WTC11 (cell line): ENCODE results near the gene PAM16. TPM values are rescaled to one million over a fixed set of nuclear protein-coding genes. Genes with fewer than 3 reads are reported as not detected.
A peak's percentile ranks its signal among the peaks of the same experiment; 100 is the strongest.

ENCODE experiments used
- ATAC-seq: fragments of 200-7000 bp; cut with Tn5 transposase; 2 replicates; pipeline ENCODE4 v1.10.0; 2021; ENCODE audit warnings: mild to moderate bottlenecking, moderate library complexity
- CTCF ChIA-PET: fragments of 300-600 bp; sonication (Branson Sonifier 250); formaldehyde crosslinking; loops from one replicate; lab custom pipeline; 2021; ENCODE audit warnings: antibody characterized with exemption; lab: Charles Lee
- POLR2A ChIA-PET: fragments of 350-600 bp; sonication (Branson Sonifier 250); formaldehyde crosslinking; loops from one replicate; lab custom pipeline; 2021; ENCODE audit warnings: antibody characterized with exemption; lab: Charles Lee
- DNase-seq: peaks from one replicate; pipeline ENCODE4 v3.0.0; 2021; ENCODE audit warnings: low spot score
- H3K27ac Mint-ChIP-seq: 2 replicates; pipeline ENCODE4 v1.8.0; 2021; ENCODE audit warnings: mixed read lengths
- H3K27me3 Mint-ChIP-seq: 2 replicates; pipeline ENCODE4 v1.8.0; 2021; ENCODE audit warnings: low read depth, mild to moderate bottlenecking, moderate library complexity, mixed read lengths
- H3K36me3 Mint-ChIP-seq: 2 replicates; pipeline ENCODE4 v1.8.0; 2021; ENCODE audit warnings: mixed read lengths
- H3K4me1 Mint-ChIP-seq: 2 replicates; pipeline ENCODE4 v1.8.0; 2022; ENCODE audit warnings: mixed read lengths
- H3K4me3 Mint-ChIP-seq: 2 replicates; pipeline ENCODE4 v1.8.0; 2021; ENCODE audit warnings: mild to moderate bottlenecking, moderate library complexity, mixed read lengths
- H3K9me3 Mint-ChIP-seq: 2 replicates; pipeline ENCODE4 v1.8.0; 2021; ENCODE audit warnings: mixed read lengths
- ATF2 ChIP-seq: sonication (generic); formaldehyde crosslinking; IDR thresholded peaks from 2 replicates; pipeline ENCODE4 v1.8.1; 2022; ENCODE audit warnings: low read depth, missing genetic modification reagents, borderline replicate concordance
- CBFB ChIP-seq: sonication (generic); formaldehyde crosslinking; IDR thresholded peaks from 2 replicates; pipeline ENCODE4 v1.8.1; 2022; ENCODE audit warnings: mild to moderate bottlenecking, low read depth, missing genetic modification reagents
- E2F4 ChIP-seq: sonication (generic); formaldehyde crosslinking; IDR thresholded peaks from 2 replicates; pipeline ENCODE4 v1.8.1; 2022; ENCODE audit warnings: low read depth, mild to moderate bottlenecking, moderate library complexity, missing genetic modification reagents, borderline replicate concordance
- ERG ChIP-seq: fragments of 250-450 bp; sonication (Bioruptor Pico); IDR thresholded peaks from 2 replicates; pipeline ENCODE4 v1.8.0; 2021; ENCODE audit warnings: mild to moderate bottlenecking
- FOXP1 ChIP-seq: sonication (generic); formaldehyde crosslinking; IDR thresholded peaks from 2 replicates; pipeline ENCODE4 v1.8.0; 2022; ENCODE audit warnings: missing genetic modification reagents, mild to moderate bottlenecking, moderate library complexity, borderline replicate concordance
- FOXP4 ChIP-seq: sonication (generic); formaldehyde crosslinking; IDR thresholded peaks from 2 replicates; pipeline ENCODE4 v1.8.0; 2022; ENCODE audit warnings: mild to moderate bottlenecking, missing genetic modification reagents
- IRF1 ChIP-seq: sonication (generic); formaldehyde crosslinking; IDR thresholded peaks from 2 replicates; pipeline ENCODE4 v1.8.0; 2023; ENCODE audit warnings: missing genetic modification reagents
- NR1H2 ChIP-seq: sonication (generic); formaldehyde crosslinking; IDR thresholded peaks from 2 replicates; pipeline ENCODE4 v1.9.0; 2021; ENCODE audit warnings: mild to moderate bottlenecking, moderate library complexity, missing genetic modification reagents
- NR3C1 ChIP-seq: sonication (generic); formaldehyde crosslinking; conservative IDR thresholded peaks from 2 replicates; pipeline ENCODE4 v1.8.1; 2023; ENCODE audit warnings: low read depth, mild to moderate bottlenecking, missing genetic modification reagents
- OVOL2 ChIP-seq: fragments of 250-450 bp; sonication (Bioruptor Pico); IDR thresholded peaks from 2 replicates; pipeline ENCODE4 v1.9.0; 2021; ENCODE audit warnings: mild to moderate bottlenecking, borderline replicate concordance
- PRRX2 ChIP-seq: fragments of 250-450 bp; sonication (Bioruptor Pico); IDR thresholded peaks from 2 replicates; pipeline ENCODE4 v1.8.0; 2021; ENCODE audit warnings: mild to moderate bottlenecking
- TEAD1 ChIP-seq: sonication (generic); formaldehyde crosslinking; IDR thresholded peaks from 2 replicates; pipeline ENCODE4 v1.8.0; 2022; ENCODE audit warnings: mild to moderate bottlenecking, missing genetic modification reagents
- ZBTB21 ChIP-seq: sonication (generic); formaldehyde crosslinking; IDR thresholded peaks from 2 replicates; pipeline ENCODE4 v1.8.1; 2023; ENCODE audit warnings: mild to moderate bottlenecking, missing genetic modification reagents, borderline replicate concordance
- ZNF317 ChIP-seq: sonication (generic); formaldehyde crosslinking; IDR thresholded peaks from 2 replicates; pipeline ENCODE4 v1.8.1; 2023; ENCODE audit warnings: low read depth, mild to moderate bottlenecking, moderate library complexity, missing genetic modification reagents, borderline replicate concordance
- ZNF396 ChIP-seq: fragments of 250-450 bp; sonication (Bioruptor Pico); IDR thresholded peaks from 2 replicates; pipeline ENCODE4 v1.8.0; 2021; ENCODE audit warnings: mild to moderate bottlenecking, moderate library complexity, borderline replicate concordance
- total RNA-seq: library from RNA; stranded (reverse); gene quantifications from 3 replicates; pipeline ENCODE4 v1.2.3, GENCODE V29; 2021
- TF ChIP-seq, protein P1 (sequence below): sonication (generic); formaldehyde crosslinking; IDR thresholded peaks from 2 replicates; pipeline ENCODE4 v1.8.1; 2023; ENCODE audit warnings: mild to moderate bottlenecking, moderate library complexity, missing genetic modification reagents
- TF ChIP-seq, protein P2 (sequence below): sonication (generic); formaldehyde crosslinking; IDR thresholded peaks from 2 replicates; pipeline ENCODE4 v1.8.1; 2023; ENCODE audit warnings: mild to moderate bottlenecking, missing genetic modification reagents
- TF ChIP-seq, protein P3 (sequence below): sonication (generic); formaldehyde crosslinking; IDR thresholded peaks from 2 replicates; pipeline ENCODE4 v1.8.1; 2022; ENCODE audit warnings: mild to moderate bottlenecking, missing genetic modification reagents, moderate library complexity, borderline replicate concordance

PAM16 gene
- total RNA-seq, 1 experiment from 2014 or later, result 88.9 TPM

DNA sequence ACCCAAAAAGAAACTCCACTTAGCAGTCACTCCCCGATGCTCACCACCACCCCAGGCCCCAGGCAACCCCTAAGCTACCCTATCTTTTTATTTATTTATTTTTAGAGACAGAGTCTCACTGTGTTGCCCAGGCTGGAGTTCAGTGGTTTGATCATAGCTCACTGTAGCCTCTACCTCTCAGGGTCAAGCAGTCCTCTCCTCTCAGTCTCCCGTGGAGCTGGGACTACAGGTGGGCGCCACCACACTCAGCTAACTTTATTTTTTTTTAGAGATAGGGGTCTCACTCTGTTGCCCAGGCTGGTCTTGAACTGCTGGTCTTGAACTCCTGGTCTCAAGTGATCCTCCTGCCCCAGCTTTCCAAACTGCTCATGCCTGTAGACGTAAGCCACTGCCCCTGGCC, 49.9 kb downstream of the PAM16 start:
- TF ChIP-seq, protein P1, sequence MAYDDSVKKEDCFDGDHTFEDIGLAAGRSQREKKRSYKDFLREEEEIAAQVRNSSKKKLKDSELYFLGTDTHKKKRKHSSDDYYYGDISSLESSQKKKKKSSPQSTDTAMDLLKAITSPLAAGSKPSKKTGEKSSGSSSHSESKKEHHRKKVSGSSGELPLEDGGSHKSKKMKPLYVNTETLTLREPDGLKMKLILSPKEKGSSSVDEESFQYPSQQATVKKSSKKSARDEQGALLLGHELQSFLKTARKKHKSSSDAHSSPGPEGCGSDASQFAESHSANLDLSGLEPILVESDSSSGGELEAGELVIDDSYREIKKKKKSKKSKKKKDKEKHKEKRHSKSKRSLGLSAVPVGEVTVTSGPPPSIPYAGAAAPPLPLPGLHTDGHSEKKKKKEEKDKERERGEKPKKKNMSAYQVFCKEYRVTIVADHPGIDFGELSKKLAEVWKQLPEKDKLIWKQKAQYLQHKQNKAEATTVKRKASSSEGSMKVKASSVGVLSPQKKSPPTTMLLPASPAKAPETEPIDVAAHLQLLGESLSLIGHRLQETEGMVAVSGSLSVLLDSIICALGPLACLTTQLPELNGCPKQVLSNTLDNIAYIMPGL (CRISPR knock-in tag), result no peak
- no peak for TF ChIP-seq ATF2 (CRISPR knock-in tag)
- no peak for TF ChIP-seq CBFB (CRISPR knock-in tag)
- TF ChIP-seq ZNF396, result no peak
- TF ChIP-seq NR1H2 (CRISPR knock-in tag), result no peak
- TF ChIP-seq, protein P2, sequence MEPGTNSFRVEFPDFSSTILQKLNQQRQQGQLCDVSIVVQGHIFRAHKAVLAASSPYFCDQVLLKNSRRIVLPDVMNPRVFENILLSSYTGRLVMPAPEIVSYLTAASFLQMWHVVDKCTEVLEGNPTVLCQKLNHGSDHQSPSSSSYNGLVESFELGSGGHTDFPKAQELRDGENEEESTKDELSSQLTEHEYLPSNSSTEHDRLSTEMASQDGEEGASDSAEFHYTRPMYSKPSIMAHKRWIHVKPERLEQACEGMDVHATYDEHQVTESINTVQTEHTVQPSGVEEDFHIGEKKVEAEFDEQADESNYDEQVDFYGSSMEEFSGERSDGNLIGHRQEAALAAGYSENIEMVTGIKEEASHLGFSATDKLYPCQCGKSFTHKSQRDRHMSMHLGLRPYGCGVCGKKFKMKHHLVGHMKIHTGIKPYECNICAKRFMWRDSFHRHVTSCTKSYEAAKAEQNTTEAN, result no peak
- no peak for TF ChIP-seq PRRX2
- no peak for TF ChIP-seq ERG (CRISPR knock-in tag)
- TF ChIP-seq NR3C1, result no peak
- TF ChIP-seq FOXP1 (CRISPR knock-in tag), result no peak
- TF ChIP-seq, protein P3, sequence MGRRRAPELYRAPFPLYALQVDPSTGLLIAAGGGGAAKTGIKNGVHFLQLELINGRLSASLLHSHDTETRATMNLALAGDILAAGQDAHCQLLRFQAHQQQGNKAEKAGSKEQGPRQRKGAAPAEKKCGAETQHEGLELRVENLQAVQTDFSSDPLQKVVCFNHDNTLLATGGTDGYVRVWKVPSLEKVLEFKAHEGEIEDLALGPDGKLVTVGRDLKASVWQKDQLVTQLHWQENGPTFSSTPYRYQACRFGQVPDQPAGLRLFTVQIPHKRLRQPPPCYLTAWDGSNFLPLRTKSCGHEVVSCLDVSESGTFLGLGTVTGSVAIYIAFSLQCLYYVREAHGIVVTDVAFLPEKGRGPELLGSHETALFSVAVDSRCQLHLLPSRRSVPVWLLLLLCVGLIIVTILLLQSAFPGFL, result no peak
- TF ChIP-seq ZNF317 (CRISPR knock-in tag), result no peak
- no peak for TF ChIP-seq IRF1 (CRISPR knock-in tag)
- no peak for TF ChIP-seq ZBTB21
- no peak for TF ChIP-seq FOXP4
- TF ChIP-seq E2F4 (CRISPR knock-in tag), result no peak
- TF ChIP-seq OVOL2 (CRISPR knock-in tag), result no peak
- no peak for TF ChIP-seq TEAD1 (CRISPR knock-in tag)
- H3K27ac Mint-ChIP-seq, result peak overlapping the region; percentile 36; the same call in 1 of the 2 replicates
- no peak for DNase-seq
- H3K27me3 Mint-ChIP-seq, result no peaks in the 10 kb centered on the region
- H3K4me3 Mint-ChIP-seq, result no peak overlapping the region
- peaks cover 14% of the 10 kb centered on the region for H3K36me3 Mint-ChIP-seq
- ChIA-PET CTCF (interaction anchor here (1.0 to 5.0 kb wide), 2 partner anchors 8 to 28 kb away, joined by 3 to 24 read pairs; partner anchors contain the start of gene TFAP4), POLR2A (no interaction called here)
- no peaks in the 10 kb centered on the region for H3K9me3 Mint-ChIP-seq
- peaks cover 30% of the 10 kb centered on the region for H3K4me1 Mint-ChIP-seq
- ATAC-seq, result no peak
